Smooth muscle cell (in vitro differentiated cells): ENCODE results near the gene GBA3. TPM values are rescaled to one million over a fixed set of nuclear protein-coding genes. Genes with fewer than 3 reads are reported as not detected.

Source experiments
- DNase-seq: peaks from one replicate; lab custom pipeline; 2025; ENCODE audit not compliant: unreplicated experiment; lab: John Stamatoyannopoulos, UW
- H2AFZ ChIP-seq: fragments of 200-600 bp; sonication (generic); 2 replicates; pipeline ENCODE4 v1.6.0; 2016; ENCODE audit warnings: antibody characterized with exemption, low read depth, mild to moderate bottlenecking
- H3F3A ChIP-seq: fragments of 200-600 bp; sonication (generic); 2 replicates; pipeline ENCODE4 v1.6.0; 2017; ENCODE audit warnings: antibody characterized with exemption, low read depth
- H3K27ac ChIP-seq: fragments of 200-600 bp; sonication (generic); 2 replicates; pipeline ENCODE4 v1.5.1; 2016; ENCODE audit warnings: low read depth, mild to moderate bottlenecking
- H3K27me3 ChIP-seq: fragments of 200-600 bp; sonication (generic); 2 replicates; pipeline ENCODE4 v1.6.1; 2016; ENCODE audit warnings: low read depth, mild to moderate bottlenecking
- H3K36me3 ChIP-seq: fragments of 200-600 bp; sonication (generic); 2 replicates; pipeline ENCODE4 v1.5.1; 2016; ENCODE audit warnings: low read depth
- H3K4me1 ChIP-seq: fragments of 200-600 bp; sonication (generic); 2 replicates; pipeline ENCODE4 v1.5.1; 2016; ENCODE audit warnings: low read depth
- H3K4me2 ChIP-seq: fragments of 200-600 bp; sonication (generic); 2 replicates; pipeline ENCODE4 v1.6.0; 2016; ENCODE audit warnings: mild to moderate bottlenecking
- H3K4me3 ChIP-seq: fragments of 200-600 bp; sonication (generic); 2 replicates; pipeline ENCODE4 v1.5.1; 2016; ENCODE audit warnings: mild to moderate bottlenecking
- H3K79me2 ChIP-seq: fragments of 200-600 bp; sonication (generic); 2 replicates; pipeline ENCODE4 v1.6.0; 2016; ENCODE audit warnings: low read depth, mild to moderate bottlenecking
- H3K9ac ChIP-seq: fragments of 200-600 bp; sonication (generic); 2 replicates; pipeline ENCODE4 v1.6.0; 2016; ENCODE audit warnings: low read depth
- H3K9me3 ChIP-seq: fragments of 200-600 bp; sonication (generic); replicated peaks from 2 replicates; pipeline ENCODE4 v1.5.1; 2016; ENCODE audit warnings: low read depth
- H4K20me1 ChIP-seq: fragments of 200-600 bp; sonication (generic); 2 replicates; pipeline ENCODE4 v1.6.0; 2016; ENCODE audit warnings: low read depth
- CTCF ChIP-seq: fragments of 200-600 bp; sonication (generic); IDR thresholded peaks from 2 replicates; pipeline ENCODE4 v1.5.1; 2017; ENCODE audit warnings: borderline replicate concordance, mild to moderate bottlenecking, antibody characterized with exemption; ENCODE audit not compliant: insufficient read depth, poor library complexity, severe bottlenecking
- WGBS: methylation state at CpG from one replicate; pipeline ENCODE4 v1.1.7; 2016; ENCODE audit warnings: low lambda C conversion rate; 5-methylcytosine and 5-hydroxymethylcytosine counted together
- polyA plus RNA-seq: library from polyadenylated mRNA; unstranded; fragments of >200 nt; fragmentation: Nextera tagmentation; extraction: Ambion mirVana; gene quantifications from 2 replicates; pipeline ENCODE4 v1.2.1, GENCODE V29; 2016
- total RNA-seq: library from RNA; depleted of rRNA; stranded (reverse); fragments of >200 nt; gene quantifications from 2 replicates; pipeline ENCODE4 v1.2.3, GENCODE V29; 2014

The GBA3 gene
- total and polyA plus RNA-seq, 2 experiments from 2014 or later = not detected

- Histone ChIP-seq H3K27ac (no peak overlapping the region), H3K4me3 (no peak overlapping the region), H3K79me2 (no peaks in the 10 kb centered on the region), H4K20me1 (no peaks in the 10 kb centered on the region), H3K4me1 (no peaks in the 10 kb centered on the region), H2AFZ (no peak overlapping the region), H3K27me3 (no peaks in the 10 kb centered on the region), H3K9me3 (no peaks in the 10 kb centered on the region), H3K9ac (no peak overlapping the region), H3K4me2 (no peak overlapping the region), H3F3A (no peaks in the 10 kb centered on the region), H3K36me3 (no peaks in the 10 kb centered on the region)
- DNase-seq = no peak
- TF ChIP-seq CTCF = no peak
- WGBS = 93% methylated on average over 2 of the region's 2 CpGs
Observed at GRCh38 chr4:22736912-22737311, 44.2 kb downstream of the GBA3 start.

GRCh38 chr4:22739968-22740367 lies 47.2 kb downstream of the GBA3 start:
- Histone ChIP-seq H3K9me3 (no peaks in the 10 kb centered on the region), H2AFZ (no peak overlapping the region), H3K9ac (no peak overlapping the region), H3K4me1 (no peaks in the 10 kb centered on the region), H3F3A (no peaks in the 10 kb centered on the region), H3K27me3 (no peaks in the 10 kb centered on the region), H3K79me2 (no peaks in the 10 kb centered on the region), H3K4me2 (no peak overlapping the region), H3K4me3 (no peak overlapping the region), H3K36me3 (no peaks in the 10 kb centered on the region), H3K27ac (no peak overlapping the region), H4K20me1 (no peaks in the 10 kb centered on the region)
- no peak for TF ChIP-seq CTCF
- DNase-seq = no peak
- WGBS = 73% methylated on average over 3 of the region's 3 CpGs

- Histone ChIP-seq H3K27me3 (no peaks in the 10 kb centered on the region), H3K4me2 (no peak overlapping the region), H3K4me1 (no peaks in the 10 kb centered on the region), H3K9ac (no peak overlapping the region), H3K36me3 (no peaks in the 10 kb centered on the region), H4K20me1 (no peaks in the 10 kb centered on the region), H3K9me3 (no peaks in the 10 kb centered on the region), H3K4me3 (no peak overlapping the region), H3F3A (no peaks in the 10 kb centered on the region), H2AFZ (no peak overlapping the region), H3K27ac (no peak overlapping the region), H3K79me2 (no peaks in the 10 kb centered on the region)
- TF ChIP-seq CTCF = no peak
- WGBS = 91% methylated on average over 3 of the region's 3 CpGs
- DNase-seq = no peak
Observed at GRCh38 chr4:22741744-22742143, 49.0 kb downstream of the GBA3 start.

GRCh38 chr4:22743290-22743689 lies 50.6 kb downstream of the GBA3 start:
- Histone ChIP-seq H3K36me3 (no peaks in the 10 kb centered on the region), H3K4me3 (no peak overlapping the region), H3F3A (no peaks in the 10 kb centered on the region), H3K27me3 (no peaks in the 10 kb centered on the region), H3K27ac (no peak overlapping the region), H3K9ac (no peak overlapping the region), H3K4me2 (no peak overlapping the region), H2AFZ (no peak overlapping the region), H3K9me3 (no peaks in the 10 kb centered on the region), H3K4me1 (no peaks in the 10 kb centered on the region), H4K20me1 (no peaks in the 10 kb centered on the region), H3K79me2 (no peaks in the 10 kb centered on the region)
- no peak for DNase-seq
- WGBS = 87% methylated on average over 3 of the region's 3 CpGs
- TF ChIP-seq CTCF = no peak
